Loucy (cell line): ENCODE data around the gene GORAB.

ENCODE experiments used
- H2AFZ ChIP-seq: fragments of 200-600 bp; sonication (generic); 2 replicates; pipeline ENCODE4 v1.6.0; 2016; ENCODE audit warnings: antibody characterized with exemption, mild to moderate bottlenecking, low read length, moderate library complexity
- H3F3A ChIP-seq: fragments of 200-600 bp; 2 replicates; pipeline ENCODE4 v1.6.0; 2016; ENCODE audit warnings: antibody characterized with exemption, low read depth, mild to moderate bottlenecking
- H3K27me3 ChIP-seq: fragments of 200-600 bp; sonication (generic); 2 replicates; pipeline ENCODE4 v1.6.1; 2014; ENCODE audit warnings: low read length, mild to moderate bottlenecking; ENCODE audit not compliant: insufficient read depth, poor library complexity, severe bottlenecking
- H3K36me3 ChIP-seq: fragments of 200-600 bp; sonication (generic); 2 replicates; pipeline ENCODE4 v1.6.1; 2016; ENCODE audit warnings: low read length; ENCODE audit not compliant: insufficient read depth
- H3K4me1 ChIP-seq: fragments of 200-600 bp; sonication (generic); 2 replicates; pipeline ENCODE4 v1.5.1; 2014; ENCODE audit warnings: low read length, mild to moderate bottlenecking; ENCODE audit not compliant: insufficient read depth, poor library complexity, severe bottlenecking
- H3K4me2 ChIP-seq: fragments of 200-600 bp; sonication (generic); 2 replicates; pipeline ENCODE4 v1.6.0; 2014; ENCODE audit warnings: antibody characterized with exemption, low read length, low read depth, mild to moderate bottlenecking; ENCODE audit not compliant: poor library complexity, severe bottlenecking
- H3K4me3 ChIP-seq: fragments of 200-600 bp; sonication (generic); 2 replicates; pipeline ENCODE4 v1.5.1; 2014; ENCODE audit warnings: low read length, mild to moderate bottlenecking, mixed read lengths; ENCODE audit not compliant: poor library complexity, severe bottlenecking
- H3K79me2 ChIP-seq: fragments of 200-600 bp; sonication (generic); 2 replicates; pipeline ENCODE4 v1.6.1; 2014; ENCODE audit warnings: low read length; ENCODE audit not compliant: insufficient read depth
- H3K9ac ChIP-seq: fragments of 200-600 bp; sonication (generic); 2 replicates; pipeline ENCODE4 v1.6.0; 2014; ENCODE audit warnings: mild to moderate bottlenecking, low read depth, low read length, moderate library complexity; ENCODE audit not compliant: poor library complexity, severe bottlenecking
- H3K9me2 ChIP-seq: fragments of 200-600 bp; sonication (generic); replicated peaks from 2 replicates; pipeline ENCODE4 v1.6.1; 2016; ENCODE audit warnings: low read depth, low read length, mixed read lengths
- H3K9me3 ChIP-seq: fragments of 200-600 bp; sonication (generic); 2 replicates; pipeline ENCODE4 v1.6.1; 2014; ENCODE audit warnings: mild to moderate bottlenecking, antibody characterized with exemption, low read length, low read depth; ENCODE audit not compliant: insufficient read depth
- H4K20me1 ChIP-seq: fragments of 200-600 bp; sonication (generic); 2 replicates; pipeline ENCODE4 v1.6.0; 2014; ENCODE audit warnings: antibody characterized with exemption, low read length, mild to moderate bottlenecking; ENCODE audit not compliant: insufficient read depth, poor library complexity, severe bottlenecking
- CTCF ChIP-seq: fragments of 200-600 bp; sonication (generic); conservative IDR thresholded peaks from 2 replicates; pipeline ENCODE4 v1.5.1; 2014; ENCODE audit warnings: mild to moderate bottlenecking, antibody characterized with exemption, low read length
- EZH2phosphoT487 ChIP-seq: fragments of 200-600 bp; IDR thresholded peaks from 2 replicates; pipeline ENCODE4 v1.6.1; 2018; ENCODE audit warnings: antibody characterized with exemption, mild to moderate bottlenecking, moderate library complexity, borderline replicate concordance

Gene GORAB

GRCh38 chr1:170545476-170545875, 13.5 kb downstream of the GORAB start:
- Histone ChIP-seq H3F3A (no peaks in the 10 kb centered on the region), H3K36me3 (peaks cover 73% of the 10 kb centered on the region), H4K20me1 (no peaks in the 10 kb centered on the region), H3K4me3 (no peak overlapping the region), H3K9ac (no peak overlapping the region), H3K9me3 (no peaks in the 10 kb centered on the region), H2AFZ (no peak overlapping the region), H3K27me3 (no peaks in the 10 kb centered on the region), H3K4me2 (no peak overlapping the region), H3K9me2 (no peaks in the 10 kb centered on the region), H3K79me2 (no peaks in the 10 kb centered on the region), H3K4me1 (no peaks in the 10 kb centered on the region)
- no peak for TF ChIP-seq EZH2phosphoT487
- no peak for TF ChIP-seq CTCF

GRCh38 chr1:170547255-170547654, 15.3 kb downstream of the GORAB start:
- H3K4me2 ChIP-seq: no peak overlapping the region
- H3K4me3 ChIP-seq: no peak overlapping the region
- H2AFZ ChIP-seq: no peak overlapping the region
- no peaks in the 10 kb centered on the region for H3K4me1 ChIP-seq
- TF ChIP-seq CTCF (no peak), EZH2phosphoT487 (no peak)
- no peaks in the 10 kb centered on the region for H3K27me3 ChIP-seq
- H3K79me2 ChIP-seq: no peaks in the 10 kb centered on the region
- peaks cover 85% of the 10 kb centered on the region for H3K36me3 ChIP-seq
- H3K9me2 ChIP-seq: no peaks in the 10 kb centered on the region
- H3K9me3 ChIP-seq: no peaks in the 10 kb centered on the region
- H4K20me1 ChIP-seq: no peaks in the 10 kb centered on the region
- no peaks in the 10 kb centered on the region for H3F3A ChIP-seq
- H3K9ac ChIP-seq: no peak overlapping the region

GRCh38 chr1:170548497-170548896, 16.5 kb downstream of the GORAB start:
- Histone ChIP-seq H3K4me3 (no peak overlapping the region), H3K27me3 (no peaks in the 10 kb centered on the region), H4K20me1 (no peaks in the 10 kb centered on the region), H3K4me1 (no peaks in the 10 kb centered on the region), H3K9ac (no peak overlapping the region), H3K4me2 (no peak overlapping the region), H2AFZ (no peak overlapping the region), H3K36me3 (peaks cover 80% of the 10 kb centered on the region), H3F3A (no peaks in the 10 kb centered on the region), H3K9me2 (no peaks in the 10 kb centered on the region), H3K79me2 (no peaks in the 10 kb centered on the region), H3K9me3 (no peaks in the 10 kb centered on the region)
- TF ChIP-seq EZH2phosphoT487 (no peak), CTCF (no peak)
